Epidermal melanocyte (primary cell): ENCODE data around the gene SNX25.

Source experiments
- DNase-seq: peaks from one replicate; pipeline ENCODE4 v3.0.0; 2011; ENCODE audit warnings: low spot score; ENCODE audit not compliant: insufficient read length

SNX25 gene

GRCh38 chr4:185374027-185374426, 164.6 kb downstream of the SNX25 start:
- DNase-seq: no peak

- DNase-seq: no peak
Observed at GRCh38 chr4:185374573-185374972, 165.2 kb downstream of the SNX25 start.

GRCh38 chr4:185378264-185378663, 168.9 kb downstream of the SNX25 start:
- DNase-seq: no peak

- DNase-seq: no peak
Observed at GRCh38 chr4:185379326-185380295, 170.2 kb downstream of the SNX25 start.

GRCh38 chr4:185380320-185380719, 170.9 kb downstream of the SNX25 start:
- DNase-seq: no peak

- DNase-seq: no peak
Observed at GRCh38 chr4:185381288-185382196, 172.1 kb downstream of the SNX25 start.

GRCh38 chr4:185382754-185383153, 173.4 kb downstream of the SNX25 start:
- DNase-seq: no peak

- DNase-seq: no peak
Observed at GRCh38 chr4:185383451-185383850, 174.1 kb downstream of the SNX25 start.

- DNase-seq: no peak
Observed at GRCh38 chr4:185384061-185384460, 174.7 kb downstream of the SNX25 start.

GRCh38 chr4:185384930-185385331, 175.5 kb downstream of the SNX25 start:
- DNase-seq: no peak

GRCh38 chr4:185387957-185388356, 178.6 kb downstream of the SNX25 start:
- DNase-seq: no peak

- no peak for DNase-seq
Observed at GRCh38 chr4:185390941-185391340, 181.5 kb downstream of the SNX25 start.

GRCh38 chr4:185392156-185392555, 182.8 kb downstream of the SNX25 start:
- no peak for DNase-seq

- DNase-seq: no peak
Observed at GRCh38 chr4:185394568-185395237, 185.3 kb downstream of the SNX25 start.

GRCh38 chr4:185395238-185395955, 186.0 kb downstream of the SNX25 start, which contains the start of gene LRP2BP:
Gene LRP2BP, minus strand, starts transcription at chr4:185395924. Its CDS starts 17,738 bp downstream, at chr4:185378186.
- peak; percentile 70 for DNase-seq

- DNase-seq: peak; percentile 94
Observed at GRCh38 chr4:185395956-185396723, 186.7 kb downstream of the SNX25 start.

GRCh38 chr4:185396724-185397385, 187.5 kb downstream of the SNX25 start, which contains the start of gene ANKRD37:
Gene ANKRD37, plus strand, starts transcription at chr4:185396841. Its CDS starts 83 bp downstream, at chr4:185396924.
- no peak for DNase-seq

- DNase-seq: no peak
Observed at GRCh38 chr4:185398618-185399017, 189.2 kb downstream of the SNX25 start.

GRCh38 chr4:185399466-185399865, 190.1 kb downstream of the SNX25 start:
- DNase-seq: no peak
